CD4-positive, alpha-beta T cell treated with Interferon gamma for 1 hour (primary cell): ENCODE data around the gene CNTN5.
"Not testable (repeated sequence)": the region's sequence is repeated elsewhere in the genome, so short reads cannot be mapped to it uniquely, and the experiment has no call there.

Source experiments
- DNase-seq: peaks from one replicate; pipeline ENCODE4 v3.0.0-alpha.2; 2020

The CNTN5 gene

DNA sequence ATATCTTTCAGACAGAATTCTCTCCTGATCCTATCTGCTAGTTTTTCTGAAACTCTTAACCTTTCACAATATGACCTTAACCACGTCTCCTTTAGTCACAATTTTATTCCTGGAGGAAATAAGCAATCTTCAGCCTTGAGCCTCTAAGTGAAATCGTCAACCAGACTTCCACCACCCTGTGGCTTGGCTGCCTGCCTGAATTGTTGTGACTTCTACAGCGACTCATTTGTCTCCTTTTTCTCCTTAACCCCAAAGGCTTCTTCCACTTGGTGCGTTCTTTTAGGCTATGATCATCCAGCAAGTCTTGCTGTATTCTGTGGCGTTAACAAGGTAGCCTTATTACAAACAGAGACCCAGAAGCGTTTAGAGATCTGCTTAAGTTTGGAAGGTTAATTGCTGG, 1131.2 kb downstream of the CNTN5 start:
- no peak for DNase-seq

DNA sequence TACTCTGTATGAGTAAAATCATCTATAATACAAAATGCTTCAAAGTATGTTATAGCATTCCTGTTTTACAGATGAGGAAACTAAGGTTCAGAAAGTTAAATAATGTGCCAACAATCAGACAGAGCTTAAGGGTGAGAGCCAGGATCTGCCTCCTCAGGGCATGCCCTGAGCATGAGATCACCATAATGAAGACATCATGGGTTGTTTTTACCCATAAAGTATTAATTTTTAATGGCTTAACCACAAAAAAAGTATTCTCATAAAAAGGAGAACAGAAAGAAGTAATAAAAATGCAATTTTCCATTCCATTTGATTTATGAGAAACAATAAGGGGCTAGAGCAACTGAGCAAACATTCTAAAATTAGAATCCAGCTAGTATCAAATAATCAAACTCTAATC, 1132.0 kb downstream of the CNTN5 start:
- DNase-seq: no peak

DNA sequence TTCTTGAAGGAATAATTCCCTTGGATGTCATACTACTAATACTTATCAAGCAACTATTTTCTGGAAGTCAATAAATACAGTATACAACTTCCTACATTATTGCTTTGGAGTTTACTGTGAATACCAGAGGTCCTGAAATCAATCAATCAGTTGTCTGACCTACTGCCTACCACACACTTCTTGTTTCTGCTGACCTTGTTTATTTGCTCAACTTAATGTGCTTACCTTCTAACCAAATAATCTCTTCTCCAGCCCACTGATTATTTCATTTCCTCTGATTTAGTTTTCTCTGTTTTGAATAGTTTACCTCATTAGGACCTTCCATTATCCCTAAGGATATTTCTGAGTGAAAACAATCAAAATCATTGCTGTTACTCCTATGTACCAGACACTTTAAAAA, 1142.7 kb downstream of the CNTN5 start:
- DNase-seq: no peak

DNA sequence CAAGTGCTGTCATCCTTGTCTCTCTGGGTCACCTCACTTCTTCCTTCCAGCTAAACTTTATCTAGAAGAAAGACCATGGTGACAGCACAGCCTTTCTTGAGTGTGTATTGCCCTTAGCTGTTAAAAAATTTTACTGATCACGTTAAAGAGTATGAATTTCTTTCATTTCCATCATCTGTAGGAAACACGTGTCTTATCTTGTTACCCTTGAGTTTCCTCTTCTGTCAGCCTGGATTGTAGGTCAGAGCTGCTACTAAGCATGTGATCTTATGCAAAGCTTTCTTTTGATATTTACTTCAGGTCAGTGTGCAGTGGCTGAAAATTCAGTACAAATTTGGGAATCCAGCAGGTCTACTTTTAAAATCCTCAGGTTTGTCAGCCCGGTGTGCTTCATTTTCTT, 1154.1 kb downstream of the CNTN5 start:
- no peak for DNase-seq

DNA sequence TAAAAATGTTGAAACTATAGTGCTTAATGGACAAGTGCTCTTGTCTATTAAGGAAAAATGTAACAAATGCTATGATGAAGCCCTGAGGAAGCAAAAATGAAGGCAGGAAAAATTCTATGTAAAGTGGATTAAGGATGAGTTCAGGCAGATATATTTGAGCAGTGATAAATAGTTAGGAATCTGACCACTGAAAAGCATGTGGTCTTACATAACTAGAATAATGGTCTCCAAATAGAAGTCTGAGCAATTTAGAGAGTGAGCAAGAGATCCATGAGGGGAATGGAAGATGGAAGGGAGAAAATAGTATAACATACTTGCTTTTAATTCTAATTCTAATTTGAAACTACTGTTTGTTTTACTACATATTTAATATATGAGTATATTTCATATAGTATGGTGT, 1155.7 kb downstream of the CNTN5 start:
- DNase-seq: no peak

DNA sequence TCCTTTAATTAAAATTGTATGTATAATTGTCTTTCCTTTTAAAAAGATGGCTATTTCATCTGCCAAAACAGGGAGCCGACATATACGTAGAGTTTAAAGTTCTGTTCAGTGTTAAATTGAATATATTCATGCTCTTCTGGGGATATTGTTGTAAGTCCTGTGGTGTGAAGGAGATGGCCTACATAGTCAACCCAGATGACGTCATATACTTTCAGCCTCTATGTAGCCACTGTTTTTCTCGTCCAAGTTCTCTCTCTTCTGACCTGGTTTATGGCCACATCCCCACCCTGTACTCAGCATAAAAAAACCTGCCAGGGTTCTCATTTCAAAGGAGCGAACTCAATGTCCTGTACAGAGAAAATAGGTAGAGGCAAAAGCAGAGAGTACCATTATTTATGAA, 1156.9 kb downstream of the CNTN5 start:
- no peak for DNase-seq

DNA sequence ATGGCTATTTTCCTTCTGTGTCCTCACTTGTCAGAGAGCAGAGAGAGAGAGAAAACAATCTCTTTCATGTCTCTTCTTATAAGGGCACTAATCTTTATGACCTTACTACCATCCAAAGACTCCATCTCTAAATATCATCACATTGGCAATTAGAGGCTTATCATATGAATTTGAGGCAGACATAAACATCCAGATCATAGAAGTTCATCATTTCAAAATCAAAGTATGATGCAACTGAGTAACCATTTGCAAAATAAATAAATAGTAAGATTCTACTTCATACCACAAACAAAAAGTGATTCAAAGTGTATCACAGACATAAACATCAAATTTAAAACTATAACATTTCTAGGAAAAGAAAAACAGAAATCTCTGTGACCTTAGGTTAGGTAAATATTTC, 1161.6 kb downstream of the CNTN5 start:
- DNase-seq: no peak

DNA sequence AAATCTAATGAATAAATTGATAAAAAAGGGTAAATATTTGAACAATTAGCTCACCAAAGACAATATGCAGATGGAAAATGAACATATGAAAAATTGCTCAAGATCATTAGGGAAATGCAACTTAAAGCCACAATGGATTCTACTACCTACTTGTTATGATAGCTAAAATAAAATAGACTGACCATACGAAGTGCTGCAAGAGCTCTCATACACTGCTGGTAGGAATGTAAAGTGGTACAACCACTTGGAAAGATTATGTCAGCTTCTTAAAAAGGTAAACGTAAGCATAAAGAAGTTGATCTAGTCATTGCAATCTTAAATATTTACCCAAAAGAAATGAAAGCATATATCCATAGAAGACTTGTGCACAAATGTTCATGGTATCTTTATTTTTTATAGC, 1162.2 kb downstream of the CNTN5 start:
- DNase-seq: no peak

DNA sequence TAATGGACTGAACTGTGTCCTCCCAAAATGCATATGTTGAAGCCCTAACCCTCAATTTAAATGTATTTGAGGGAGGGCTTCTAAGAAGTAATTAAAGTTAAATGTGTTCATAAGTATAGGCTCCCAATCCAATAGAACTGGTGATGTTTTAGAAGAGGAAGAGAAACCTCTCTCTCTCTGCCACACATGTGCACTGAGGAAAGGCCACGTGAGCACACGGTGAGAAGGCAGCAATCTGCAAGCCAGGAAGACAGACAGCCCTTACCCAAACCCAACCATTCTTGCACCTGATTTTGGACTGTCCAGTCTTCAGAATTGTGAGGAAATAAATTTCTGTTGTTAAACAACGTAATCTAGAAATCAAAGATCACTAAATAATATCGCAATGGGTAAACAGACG, 1164.8 kb downstream of the CNTN5 start:
- DNase-seq: no peak

DNA sequence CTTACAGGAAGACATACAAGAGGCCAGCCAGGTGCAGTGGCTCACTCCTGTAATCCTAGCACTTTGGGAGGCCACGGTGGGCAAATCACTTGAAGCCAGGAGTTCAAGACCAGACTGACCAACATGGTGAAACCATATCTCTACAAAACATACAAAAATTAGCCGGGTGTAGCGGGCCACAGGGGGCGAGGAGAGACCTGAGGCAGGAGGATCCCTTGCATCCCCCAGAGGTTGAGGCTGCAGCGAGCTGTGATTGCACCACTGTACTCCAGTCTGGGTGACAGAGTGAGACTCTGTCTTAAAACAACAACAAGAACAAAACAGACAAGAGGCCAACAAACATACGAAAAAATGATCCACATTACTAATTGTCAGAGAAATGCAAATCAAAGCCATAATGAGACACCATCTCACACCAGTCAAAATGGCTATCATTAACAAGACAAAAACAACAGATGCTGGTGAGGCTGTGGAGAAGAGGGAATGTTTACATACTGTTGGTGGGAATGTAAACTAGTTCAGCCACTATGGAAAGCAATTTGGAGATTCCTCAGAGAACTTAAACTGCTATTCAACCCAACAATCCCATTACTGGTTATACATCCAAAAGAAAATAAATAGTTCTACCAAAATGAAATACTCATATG, 1167.5 kb downstream of the CNTN5 start:
- DNase-seq: no peak

DNA sequence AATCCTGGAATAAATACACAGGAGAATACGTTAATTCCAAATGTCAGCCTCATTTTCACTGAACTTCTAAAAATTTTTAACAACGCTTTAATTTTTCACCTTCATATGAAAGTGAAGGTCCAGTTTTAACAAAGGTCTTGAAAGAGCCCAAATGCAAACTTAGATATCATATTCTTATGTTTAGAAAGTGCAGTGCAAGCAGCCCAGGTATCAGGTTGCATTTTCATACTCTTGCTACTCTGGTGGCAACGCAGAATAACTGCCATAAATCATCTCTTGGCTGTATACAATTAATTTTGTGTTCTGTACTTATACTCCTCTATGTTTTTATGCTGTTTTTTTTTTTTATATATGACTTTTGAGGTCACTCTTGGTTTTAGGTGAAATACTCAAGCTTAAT, 1169.6 kb downstream of the CNTN5 start:
- no peak for DNase-seq

DNA sequence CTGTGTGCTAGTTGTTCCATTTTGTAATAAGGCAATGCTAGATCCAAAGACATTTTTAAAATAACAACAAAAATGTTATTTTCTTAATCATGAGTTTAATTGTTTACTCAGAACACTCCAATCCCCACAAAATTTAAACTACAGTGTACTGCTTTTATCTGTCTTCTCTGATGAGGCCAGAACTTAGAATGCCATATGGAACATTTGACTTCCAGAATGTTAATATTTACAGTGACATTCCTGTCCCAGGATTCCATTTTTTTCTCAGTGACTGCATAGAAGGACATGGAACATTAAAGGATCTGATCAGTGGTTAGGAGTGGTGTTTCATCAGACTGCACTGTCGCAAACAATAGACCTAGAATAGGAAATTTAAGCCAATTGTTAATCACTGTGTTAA, 1171.4 kb downstream of the CNTN5 start:
- no peak for DNase-seq

DNA sequence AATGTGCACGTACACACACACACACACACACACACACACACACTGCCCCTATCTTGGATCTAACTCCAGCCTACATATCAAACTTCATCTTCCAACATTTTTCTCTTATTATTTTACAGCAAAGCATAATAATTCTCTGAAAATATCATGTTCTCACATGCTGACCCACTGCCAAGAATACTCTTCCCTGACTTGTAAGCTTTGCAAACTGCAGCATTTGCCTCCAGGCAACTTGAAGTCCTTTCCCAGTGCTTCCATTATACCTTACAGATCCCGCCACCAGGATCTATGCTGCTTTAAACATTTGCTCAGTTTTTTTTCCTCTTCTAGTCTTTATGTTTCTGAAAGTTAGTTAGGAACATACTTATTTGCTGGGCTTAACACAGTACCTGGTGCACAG, 1183.0 kb downstream of the CNTN5 start:
- DNase-seq: no peak

DNA sequence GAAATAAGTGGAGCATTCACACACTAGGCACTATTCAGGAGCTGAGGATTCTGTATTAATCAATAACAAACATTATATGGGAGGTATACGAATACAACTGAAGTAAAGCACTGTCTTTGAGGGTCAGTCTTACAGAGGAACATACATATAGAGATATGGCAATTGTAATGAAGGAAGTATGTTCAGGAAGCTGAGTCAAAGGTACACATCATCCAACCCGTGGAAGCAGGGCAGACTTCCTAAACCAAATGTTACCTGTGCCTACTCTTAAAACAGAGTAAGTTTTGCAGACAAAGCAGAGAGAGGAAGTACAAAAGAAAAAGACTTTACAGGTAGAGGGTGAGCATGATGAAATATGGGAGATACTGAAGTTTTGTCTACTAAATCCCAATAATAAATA, 1185.2 kb downstream of the CNTN5 start:
- DNase-seq: no peak

DNA sequence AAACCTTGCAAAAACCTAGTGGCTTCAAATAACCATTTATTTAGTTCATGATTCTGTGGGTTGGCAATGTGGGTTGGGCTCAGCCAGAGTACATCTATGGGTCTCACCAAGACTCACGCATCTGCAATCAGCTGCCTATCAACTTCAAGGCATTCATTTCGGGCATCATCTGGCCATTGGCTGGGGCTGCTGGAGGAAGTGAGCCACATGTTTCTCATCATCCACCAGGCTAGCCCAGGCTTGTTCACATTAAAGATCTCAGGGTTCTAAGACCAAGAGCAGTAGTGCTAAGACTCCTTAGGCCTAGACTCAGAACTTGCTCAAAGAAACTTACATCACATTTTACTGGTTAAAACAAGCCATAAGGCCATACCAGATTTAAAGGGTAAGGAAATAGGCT, 1187.5 kb downstream of the CNTN5 start:
- DNase-seq: no peak

DNA sequence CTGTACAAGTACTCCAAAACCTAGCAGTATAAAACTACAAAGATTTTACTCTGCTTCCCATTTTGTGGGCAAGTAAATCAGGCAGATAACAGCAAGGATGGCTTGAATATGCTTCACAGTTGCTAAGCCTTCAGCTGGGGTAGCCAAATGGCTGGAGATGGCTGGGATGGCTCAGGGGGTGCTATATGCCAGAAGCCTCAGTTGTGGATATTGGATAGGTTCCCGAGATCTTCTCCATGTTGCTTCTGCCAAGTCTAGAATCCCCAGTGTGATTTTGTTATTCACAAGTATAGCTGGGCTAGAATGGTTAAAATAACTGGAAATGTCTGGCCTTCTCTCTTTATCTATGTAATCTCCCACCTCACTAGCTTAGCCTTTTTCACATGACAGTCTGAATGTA, 1194.0 kb downstream of the CNTN5 start:
- no peak for DNase-seq

DNA sequence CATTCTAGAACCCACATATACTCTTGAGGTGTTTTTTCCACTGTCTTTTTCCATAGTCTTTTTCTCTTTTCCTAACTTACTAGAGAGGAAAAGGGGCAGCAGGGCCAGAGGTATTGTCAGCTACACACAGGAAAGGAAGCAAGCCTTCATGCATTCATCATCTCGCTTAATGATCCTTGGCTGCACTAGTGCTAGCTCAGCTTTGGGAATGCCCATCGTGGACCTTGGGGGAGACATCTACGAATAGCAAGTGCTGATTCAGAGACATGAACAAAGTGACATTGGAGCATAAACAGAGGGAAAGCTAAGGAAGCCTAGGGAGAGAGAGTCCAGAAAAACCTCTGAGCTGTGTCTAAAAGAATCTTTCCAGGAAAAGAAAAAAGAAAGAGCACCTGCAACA, 1200.1 kb downstream of the CNTN5 start:
- DNase-seq: no peak

DNA sequence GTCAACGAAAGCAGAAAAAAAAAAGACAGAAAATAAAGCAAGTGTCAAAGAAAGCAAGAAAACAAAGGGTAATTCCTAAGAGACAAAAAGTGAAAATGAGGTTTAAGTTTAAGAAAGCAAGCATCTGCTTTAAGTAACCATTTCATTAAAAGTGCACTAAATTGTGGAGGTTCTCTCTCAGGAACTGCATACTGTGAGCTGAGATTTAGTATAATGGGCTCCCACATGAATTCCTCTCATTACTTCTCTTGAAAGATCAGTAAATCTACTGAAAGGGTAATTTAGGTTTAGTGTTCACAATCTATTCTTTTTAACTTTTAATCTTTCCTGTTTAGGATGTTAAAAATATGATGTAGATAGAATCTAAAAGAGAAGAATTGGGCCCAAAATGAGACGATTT, 1201.0 kb downstream of the CNTN5 start:
- no peak for DNase-seq

DNA sequence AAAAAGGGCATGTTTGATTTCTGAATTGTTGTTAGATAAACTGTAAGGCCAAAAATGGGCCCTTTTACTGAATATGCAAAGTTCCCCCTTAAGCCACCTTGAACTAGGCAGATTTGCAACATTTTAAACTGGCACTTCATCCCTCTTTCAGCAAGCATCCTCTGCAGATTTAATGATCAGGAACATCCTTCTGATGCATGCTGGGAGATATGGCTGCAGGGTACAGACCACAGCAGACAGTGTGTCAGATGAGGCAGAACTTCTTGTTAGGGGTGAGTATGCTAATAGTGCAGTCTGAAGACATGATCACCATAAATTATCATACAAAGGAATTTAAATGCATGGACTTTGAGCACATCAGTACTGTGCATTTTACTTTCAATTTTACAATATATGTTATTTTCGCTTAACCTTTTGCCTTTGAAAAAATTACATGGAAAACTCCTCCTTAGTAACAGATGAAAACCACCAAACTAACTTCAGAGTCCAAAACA, 1203.8 kb downstream of the CNTN5 start:
- DNase-seq: no peak

DNA sequence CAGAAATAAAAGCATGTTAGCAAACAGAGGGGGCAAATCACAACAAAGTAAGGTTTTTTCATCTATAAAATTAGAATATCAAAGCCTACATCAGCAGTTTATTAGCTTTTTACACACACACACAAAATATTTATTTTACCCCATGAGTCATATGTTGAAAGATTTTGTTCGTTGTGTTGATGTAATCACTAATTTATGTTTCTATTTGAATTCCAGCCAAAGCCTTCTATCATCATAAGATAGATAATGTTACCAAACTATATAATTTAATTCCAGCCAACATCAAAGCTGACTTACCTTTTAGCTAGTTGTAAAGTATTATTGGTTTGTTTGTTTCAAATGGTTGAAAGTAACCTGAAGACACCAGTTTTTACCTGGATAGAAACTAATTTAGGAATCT, 1208.3 kb downstream of the CNTN5 start:
- DNase-seq: no peak

DNA sequence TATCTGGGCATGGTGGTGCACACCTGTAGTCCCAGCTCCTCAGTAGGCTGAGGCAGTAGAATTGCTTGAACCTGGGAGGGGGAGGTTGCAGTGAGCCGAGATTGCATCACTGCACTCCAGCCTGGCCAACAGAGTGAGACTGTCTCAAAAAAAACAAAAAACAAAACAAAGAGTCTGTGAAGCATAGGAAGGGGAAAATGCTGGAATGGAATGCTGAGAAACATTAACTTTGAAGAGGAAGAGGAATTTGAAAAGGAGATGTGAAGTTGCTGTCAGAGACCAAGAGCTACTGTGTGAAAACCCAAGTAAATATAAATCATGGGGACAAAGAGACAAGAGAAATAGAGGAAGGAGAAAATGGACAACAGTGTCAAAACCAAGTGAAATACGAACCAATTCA, 1211.3 kb downstream of the CNTN5 start:
- DNase-seq: no peak

DNA sequence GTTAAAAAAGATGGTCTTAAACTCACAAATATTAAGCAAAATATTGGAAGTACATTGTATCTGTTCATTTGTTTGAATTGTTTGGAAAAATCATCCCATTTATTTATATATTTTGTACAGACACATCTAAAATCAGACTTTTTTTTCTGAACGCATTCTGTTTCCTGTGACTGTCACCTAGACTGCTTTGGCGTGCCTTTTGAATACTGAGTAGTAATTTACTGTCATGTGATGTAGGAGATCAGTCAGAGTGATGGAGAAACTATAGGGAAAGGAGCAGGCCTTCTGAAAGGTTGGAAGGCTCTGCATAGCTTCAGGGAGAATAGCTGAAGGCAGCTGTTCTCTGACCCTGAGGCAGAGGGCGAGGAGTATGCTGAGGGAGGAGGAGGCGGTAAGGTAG, 1214.3 kb downstream of the CNTN5 start:
- no peak for DNase-seq

DNA sequence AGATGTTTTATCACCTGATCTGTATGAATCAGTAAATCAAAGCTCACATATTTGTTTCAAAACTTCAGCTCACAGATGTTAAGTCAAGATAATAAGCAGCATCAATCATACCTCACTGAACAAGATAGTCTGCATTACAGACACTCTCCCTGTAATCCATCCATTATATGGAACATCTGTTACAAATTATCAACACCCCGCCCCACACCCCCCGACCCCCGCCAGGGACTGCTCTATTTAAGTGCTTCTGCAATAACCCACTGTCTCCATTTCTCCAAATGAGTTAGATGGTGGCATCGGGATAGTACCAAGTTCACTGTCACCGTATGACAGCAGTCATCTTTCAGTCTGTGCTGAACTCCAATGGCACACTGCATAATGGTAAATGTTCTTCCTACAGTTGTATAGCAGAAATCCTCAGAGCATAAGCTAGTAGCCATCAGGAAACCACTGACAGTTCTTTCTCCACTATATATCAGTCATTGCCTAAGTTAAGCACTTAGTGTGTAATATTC, 1219.3 kb downstream of the CNTN5 start:
- DNase-seq: no peak

DNA sequence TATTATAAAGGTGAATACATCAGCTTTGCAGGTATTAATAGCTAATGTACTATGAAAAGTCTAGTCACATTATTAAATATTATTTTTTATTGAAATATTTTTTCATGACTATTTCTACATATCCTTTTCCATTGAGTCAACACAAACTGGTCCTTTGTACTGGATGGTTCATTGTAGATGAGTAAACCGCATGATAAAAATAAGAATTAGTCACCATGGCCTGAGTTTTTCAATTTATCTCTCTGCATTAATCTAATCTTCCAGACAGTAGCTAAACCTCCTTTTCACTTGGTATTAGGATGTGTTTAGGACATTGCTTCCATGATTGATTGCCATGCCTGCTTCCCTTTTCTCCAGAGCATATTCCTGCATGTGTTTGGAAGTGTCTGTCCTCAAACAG, 1227.0 kb downstream of the CNTN5 start:
- no peak for DNase-seq

DNA sequence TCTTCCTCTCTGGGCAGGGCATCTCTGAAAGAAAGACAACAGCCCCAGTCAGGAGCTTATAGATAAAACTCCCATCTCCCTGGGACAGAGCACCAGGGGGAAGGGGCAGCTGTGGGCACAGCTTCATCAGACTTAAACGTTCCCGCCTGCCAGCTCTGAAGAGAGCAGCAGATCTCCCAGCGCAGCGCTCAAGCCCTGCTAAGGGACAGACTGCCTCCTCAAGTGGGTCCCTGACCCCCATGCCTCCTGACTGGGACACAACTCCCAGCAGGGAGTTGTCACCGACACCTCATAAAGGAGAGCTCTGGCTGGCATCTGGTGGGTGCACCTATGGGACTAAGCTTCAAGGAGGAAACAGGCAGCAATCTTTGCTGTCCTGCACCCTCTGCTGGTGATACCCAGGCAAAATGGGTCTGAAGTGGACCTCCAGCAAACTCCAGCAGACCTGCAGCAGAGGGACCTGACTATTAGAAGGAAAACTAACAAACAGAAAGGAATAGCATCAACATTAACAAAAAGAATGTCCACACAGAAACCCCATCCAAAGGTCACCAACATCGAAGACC, 1236.6 kb downstream of the CNTN5 start:
- not testable (repeated sequence) for DNase-seq
